K562 (cell line): ENCODE measurements around the gene SYT14. TPM values are rescaled to one million over a fixed set of nuclear protein-coding genes. Genes with fewer than 3 reads are reported as not detected.

Source experiments
- ATAC-seq: fragments of 200-7000 bp; cut with Tn5 transposase; 3 replicates; pipeline ENCODE4 v1.9.1; 2020; ENCODE audit warnings: moderate library complexity
- BruUV-seq: library from RNA; stranded (reverse); fragments of 400-500 nt; replicated peaks from 2 replicates; lab custom pipeline; 2021; lab: Mats Ljungman, UMichigan
- CTCF ChIA-PET: fragments of 300-600 bp; formaldehyde crosslinking; extraction: SDS; loops from one replicate; lab custom pipeline; 2021; ENCODE audit warnings: low intra/inter-chr PET ratio; lab: Yijun Ruan, JAX
- POLR2A ChIA-PET: fragments of 300-600, 350-650 bp; sonication (Branson Sonifier 250); formaldehyde crosslinking; extraction: SDS; loops from one replicate; lab custom pipeline; 2021; ENCODE audit warnings: antibody characterized with exemption, inconsistent platforms; lab: Yijun Ruan, JAX
- DNase-seq, 4 experiments: peaks; one replicate each; pipeline versions ENCODE4 v3.0.0 to v3.0.0-alpha.2; 2011 to 2018; ENCODE audit warnings: low spot score in 3 of 4, mixed read lengths in 3 of 4; ENCODE audit errors: extremely low read depth in 1 of 4
- FAIRE-seq: peaks from 2 replicates; lab custom pipeline; 2011; peaks lifted over from hg19 to GRCh38; lab: Jason Lieb, UNC
- H2AFZ ChIP-seq: 2 replicates; pipeline ENCODE4 v1.6.0; 2011; ENCODE audit warnings: low read depth, low read length, control low read depth, inconsistent platforms
- H3K27ac ChIP-seq: fragments of 200-600 bp; 3 replicates; pipeline ENCODE4 v1.8.0; 2011; ENCODE audit warnings: low read depth, mild to moderate bottlenecking, control low read depth, inconsistent platforms, low read length, moderate library complexity, mixed read lengths; ENCODE audit errors: extremely low read depth
- H3K27me3 ChIP-seq, 2 experiments: fragments of 300-600 bp in 1 of 2; 2 replicates in 1 of 2; 3 replicates in 1 of 2; pipeline versions ENCODE4 v1.6.0 to v1.8.0; 2011; ENCODE audit warnings: inconsistent platforms in 2 of 2, low read length in 2 of 2, mild to moderate bottlenecking in 1 of 2, mixed read lengths in 1 of 2, moderate library complexity in 1 of 2; ENCODE audit not compliant: control insufficient read depth in 2 of 2, insufficient read depth in 2 of 2
- H3K36me3 ChIP-seq: fragments of 300-600 bp; 3 replicates; pipeline ENCODE4 v1.8.0; 2011; ENCODE audit warnings: mild to moderate bottlenecking, low read length, inconsistent platforms; ENCODE audit not compliant: control insufficient read depth, insufficient read depth
- H3K4me1 ChIP-seq, 2 experiments: fragments of 200-600 bp in 1 of 2; replicated peaks in 1 of 2; 2 replicates in 1 of 2; 3 replicates in 1 of 2; pipeline versions ENCODE4 v1.5.1 to v1.8.0; 2011; ENCODE audit warnings: inconsistent platforms in 2 of 2, low read length in 2 of 2, mild to moderate bottlenecking in 1 of 2, mixed read lengths in 1 of 2, moderate library complexity in 1 of 2; ENCODE audit not compliant: control insufficient read depth in 2 of 2, insufficient read depth in 2 of 2
- H3K4me2 ChIP-seq: 2 replicates; pipeline ENCODE4 v1.6.1; 2011; ENCODE audit warnings: low read length, control low read depth, inconsistent platforms, mixed read lengths; ENCODE audit not compliant: insufficient read depth
- H3K4me3 ChIP-seq: fragments of 200-600 bp; sonication (generic), shearing (Covaris generic); 2 replicates; pipeline ENCODE4 v1.5.1; 2016; ENCODE audit warnings: control low read depth, inconsistent platforms
- H3K79me2 ChIP-seq: fragments of 200-600 bp; 3 replicates; pipeline ENCODE4 v1.8.0; 2011; ENCODE audit warnings: low read length, inconsistent platforms; ENCODE audit not compliant: control insufficient read depth, insufficient read depth
- H3K9ac ChIP-seq, 2 experiments: 2 replicates each; pipeline versions ENCODE4 v1.6.0 to v1.6.1; 2011; ENCODE audit warnings: low read depth in 2 of 2, low read length in 2 of 2, control low read depth in 1 of 2, inconsistent platforms in 1 of 2, mild to moderate bottlenecking in 1 of 2, mixed read lengths in 1 of 2; ENCODE audit not compliant: insufficient read depth in 1 of 2
- H3K9me1 ChIP-seq: one replicate; pipeline ENCODE4 v1.6.0; 2011; ENCODE audit warnings: inconsistent platforms, mild to moderate bottlenecking, low read length, moderate library complexity; ENCODE audit not compliant: control insufficient read depth, insufficient read depth
- H3K9me3 ChIP-seq: replicated peaks from 2 replicates; pipeline ENCODE4 v1.5.1; 2011; ENCODE audit warnings: low read depth, low read length, inconsistent platforms; ENCODE audit not compliant: control insufficient read depth, insufficient read depth
- H4K20me1 ChIP-seq: replicated peaks from 2 replicates; pipeline ENCODE4 v1.6.1; 2011; ENCODE audit warnings: low read length, inconsistent platforms, mixed read lengths; ENCODE audit not compliant: control insufficient read depth, insufficient read depth
- CHD2 ChIP-seq: IDR thresholded peaks from 2 replicates; pipeline ENCODE4 v1.6.1; 2011; ENCODE audit warnings: low read depth, low read length
- DIDO1 ChIP-seq: fragments of 450-650 bp; IDR thresholded peaks from 2 replicates; pipeline ENCODE4 v1.6.1; 2016; ENCODE audit warnings: low read depth, missing biosample characterization, missing genetic modification characterization
- PTBP1 ChIP-seq: fragments of 200-400 bp; formaldehyde crosslinking; IDR thresholded peaks from 2 replicates; pipeline ENCODE4 v1.6.1; 2017; ENCODE audit warnings: low read depth, low read length
- SREBF1 ChIP-seq: fragments of 150-350 bp; IDR thresholded peaks from 2 replicates; pipeline ENCODE4 v1.6.1; 2014; ENCODE audit warnings: antibody characterized with exemption, low read depth, low read length, borderline replicate concordance
- TARDBP ChIP-seq: fragments of 450-650 bp; IDR thresholded peaks from 2 replicates; pipeline ENCODE4 v1.6.1; 2016
- WGBS: fragments of 100-300 bp; shearing (Covaris generic); methylation state at CpG from one replicate; pipeline ENCODE4 v1.1.6; 2016; ENCODE audit warnings: low coverage, mixed read lengths; ENCODE audit not compliant: insufficient coverage; ENCODE audit errors: missing lambda C conversion rate; 5-methylcytosine and 5-hydroxymethylcytosine counted together
- in situ Hi-C: fragments of 300-500 bp; cut with MboI; formaldehyde crosslinking; loops from 4 replicates; pipeline ENCODE4 v1.15.0; 2018; ENCODE audit warnings: inconsistent platforms, mixed read lengths
- intact Hi-C: fragments of 100-400 bp; cut with micrococcal nuclease; formaldehyde crosslinking; loops from 2 replicates; pipeline ENCODE4 v1.14.2; 2022
- polyA plus RNA-seq, 8 experiments: library from polyadenylated mRNA; depleted of rRNA in 4 of 8; stranded (reverse) in 5 of 8; unstranded in 3 of 8; fragments of >200 nt; fragmentation: Nextera tagmentation in 2 of 8; fragmentation: Illumina TruSeq in 1 of 8; extraction: Ambion mirVana in 2 of 8; extraction: Trizol in 1 of 8; gene quantifications; 2 replicates each; pipeline versions ENCODE4 v1.2.1 to v1.2.3, GENCODE V29; 2011 to 2014; ENCODE audit warnings: inconsistent platforms in 1 of 8, missing spikeins in 1 of 8
- total RNA-seq, 7 experiments: library from RNA; depleted of rRNA in 6 of 7; stranded (reverse); fragments of >200 nt in 6 of 7; fragmentation: Illumina TruSeq in 2 of 7; extraction: Trizol in 2 of 7; gene quantifications; 2 replicates each; pipeline versions ENCODE4 v1.2.1 to v1.2.3, GENCODE V29; 2011 to 2021; ENCODE audit warnings: low replicate concordance in 1 of 7
- TF ChIP-seq, protein P1 (sequence below): sonication (generic); formaldehyde crosslinking; IDR thresholded peaks from 2 replicates; pipeline ENCODE4 v1.8.0; 2022; ENCODE audit warnings: mild to moderate bottlenecking, missing genetic modification reagents, borderline replicate concordance
- TF ChIP-seq, protein P2 (sequence below), 2 experiments: IDR thresholded peaks; 2 replicates each; pipeline ENCODE4 v1.6.1; 2011; ENCODE audit warnings: borderline replicate concordance in 1 of 2, control low read depth in 1 of 2, low read depth in 1 of 2, low read length in 1 of 2, mild to moderate bottlenecking in 1 of 2, mixed read lengths in 1 of 2, moderate library complexity in 1 of 2; ENCODE audit not compliant: insufficient read depth in 1 of 2, insufficient read length in 1 of 2, poor library complexity in 1 of 2, severe bottlenecking in 1 of 2; ENCODE audit errors: extremely low read depth in 1 of 2

SYT14 gene
- total and polyA plus RNA-seq, 9 of the 15 experiments (the other 6 are each of a cell fraction or from before 2014, with no cell fraction given): 0.01 to 0.04 TPM; not detected in 7

DNA sequence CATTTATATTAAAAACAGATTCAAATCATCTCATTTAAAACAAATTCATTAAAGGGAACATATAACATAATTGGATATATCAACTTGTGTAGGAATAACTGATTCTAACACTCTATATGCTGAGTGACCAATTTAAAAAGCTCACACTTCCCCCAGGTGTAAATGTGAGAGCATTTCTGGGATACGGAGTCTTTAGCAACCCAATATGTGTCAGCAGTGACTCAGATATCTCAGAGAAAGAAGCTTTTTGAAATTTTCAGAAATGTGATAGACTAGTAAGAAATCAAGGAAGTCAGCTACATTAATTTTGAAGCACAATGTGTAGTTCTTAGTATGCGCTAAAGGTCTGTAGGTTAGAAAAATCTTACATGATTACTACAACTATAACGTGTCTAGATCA, 206.7 kb downstream of the SYT14 start:
- FAIRE-seq: no peak
- WGBS: 0% methylated on average over 3 of the region's 3 CpGs
- intact Hi-C loops: loop anchor here (5.0 kb wide), 1 partner anchor 282 kb away; no protein-coding TSS in a partner anchor
- H3K4me3 ChIP-seq: no peak overlapping the region
- no peak overlapping the region for H3K9ac ChIP-seq
- no peaks in the 10 kb centered on the region for H3K4me1 ChIP-seq
- DNase-seq: no peak
- H3K36me3 ChIP-seq: no peaks in the 10 kb centered on the region
- H3K79me2 ChIP-seq: no peaks in the 10 kb centered on the region
- no peaks in the 10 kb centered on the region for H3K9me3 ChIP-seq
- H3K4me2 ChIP-seq: no peak overlapping the region
- no peak overlapping the region for H2AFZ ChIP-seq
- no peak for TF ChIP-seq CHD2
- TF ChIP-seq, all 486 proteins: peak for 0
- Histone ChIP-seq H3K9me1 (no peaks in the 10 kb centered on the region), H4K20me1 (no peaks in the 10 kb centered on the region), H3K27ac (no peak overlapping the region), H3K27me3 (no peaks in the 10 kb centered on the region)
- POLR2A ChIA-PET: no interaction called here
- in situ Hi-C loops: loop anchor here (25.0 kb wide), 1 partner anchor 993 kb away; the partner anchor contains the start of gene KCNH1
- CTCF ChIA-PET: no interaction called here
- no TSS peak for BruUV-seq
- ATAC-seq: no peak

DNA sequence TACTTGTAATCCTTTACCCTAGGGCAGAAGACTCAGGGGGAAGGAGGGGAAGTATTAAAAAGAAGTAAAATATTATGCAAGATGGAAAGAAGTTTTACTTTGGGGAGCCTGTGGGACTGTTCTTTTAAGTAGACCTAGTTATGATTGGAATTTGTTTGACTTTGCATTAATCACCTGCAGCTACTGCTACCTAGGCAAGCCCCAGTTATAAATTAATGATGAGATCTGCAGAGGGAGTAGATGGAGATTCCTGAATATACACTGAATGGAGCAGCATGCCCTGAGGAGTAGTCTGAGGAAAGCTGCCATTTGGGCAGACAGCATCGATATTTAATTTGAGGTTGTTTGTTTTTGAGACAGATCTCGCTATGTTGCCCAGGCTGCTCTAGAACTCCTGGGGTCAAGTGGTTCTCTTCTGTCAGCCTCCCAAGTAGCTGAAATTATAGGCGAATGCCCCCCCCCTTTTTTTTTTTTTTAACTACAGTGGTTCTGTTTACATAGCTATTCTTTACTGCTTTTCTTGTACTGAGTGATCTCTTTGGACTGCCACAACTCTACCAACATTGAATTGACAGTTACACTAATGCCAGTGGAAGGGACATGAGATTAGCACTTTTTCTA, 213.1 kb downstream of the SYT14 start:
- in situ Hi-C loops: loop anchor here (5.0 kb wide), 1 partner anchor 496 kb away; no protein-coding TSS in a partner anchor
- TF ChIP-seq, protein P1, sequence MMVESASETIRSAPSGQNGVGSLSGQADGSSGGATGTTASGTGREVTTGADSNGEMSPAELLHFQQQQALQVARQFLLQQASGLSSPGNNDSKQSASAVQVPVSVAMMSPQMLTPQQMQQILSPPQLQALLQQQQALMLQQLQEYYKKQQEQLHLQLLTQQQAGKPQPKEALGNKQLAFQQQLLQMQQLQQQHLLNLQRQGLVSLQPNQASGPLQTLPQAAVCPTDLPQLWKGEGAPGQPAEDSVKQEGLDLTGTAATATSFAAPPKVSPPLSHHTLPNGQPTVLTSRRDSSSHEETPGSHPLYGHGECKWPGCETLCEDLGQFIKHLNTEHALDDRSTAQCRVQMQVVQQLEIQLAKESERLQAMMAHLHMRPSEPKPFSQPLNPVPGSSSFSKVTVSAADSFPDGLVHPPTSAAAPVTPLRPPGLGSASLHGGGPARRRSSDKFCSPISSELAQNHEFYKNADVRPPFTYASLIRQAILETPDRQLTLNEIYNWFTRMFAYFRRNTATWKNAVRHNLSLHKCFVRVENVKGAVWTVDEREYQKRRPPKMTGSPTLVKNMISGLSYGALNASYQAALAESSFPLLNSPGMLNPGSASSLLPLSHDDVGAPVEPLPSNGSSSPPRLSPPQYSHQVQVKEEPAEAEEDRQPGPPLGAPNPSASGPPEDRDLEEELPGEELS (CRISPR knock-in tag): no peak
- TF ChIP-seq SREBF1 (no peak), DIDO1 (tag) (no peak), PTBP1 (no peak), TARDBP (no peak)
- TF ChIP-seq, protein P2, sequence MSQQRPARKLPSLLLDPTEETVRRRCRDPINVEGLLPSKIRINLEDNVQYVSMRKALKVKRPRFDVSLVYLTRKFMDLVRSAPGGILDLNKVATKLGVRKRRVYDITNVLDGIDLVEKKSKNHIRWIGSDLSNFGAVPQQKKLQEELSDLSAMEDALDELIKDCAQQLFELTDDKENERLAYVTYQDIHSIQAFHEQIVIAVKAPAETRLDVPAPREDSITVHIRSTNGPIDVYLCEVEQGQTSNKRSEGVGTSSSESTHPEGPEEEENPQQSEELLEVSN (IDR thresholded peaks at IDR 0.05; ENCODE audit: borderline replicate concordance in 1 of 2, extremely low read depth in 1 of 2, insufficient read depth in 1 of 2, insufficient read length in 1 of 2, low read depth in 1 of 2, low read length in 1 of 2, poor library complexity in 1 of 2, severe bottlenecking in 1 of 2): no peak
- Histone ChIP-seq H3K27ac (no peak overlapping the region), H3K4me3 (no peak overlapping the region), H3K36me3 (no peaks in the 10 kb centered on the region), H3K27me3 (no peaks in the 10 kb centered on the region), H3K9ac (no peak overlapping the region), H3K9me3 (no peaks in the 10 kb centered on the region), H4K20me1 (no peaks in the 10 kb centered on the region), H3K4me1 (no peaks in the 10 kb centered on the region), H3K4me2 (no peak overlapping the region), H2AFZ (no peak overlapping the region), H3K9me1 (no peaks in the 10 kb centered on the region), H3K79me2 (no peaks in the 10 kb centered on the region)
- intact Hi-C loops: no loop called here
- ChIA-PET POLR2A (no interaction called here), CTCF (interaction anchor here (0.6 kb wide), 1 partner anchor 162 kb away, joined by 3 read pairs; no protein-coding TSS in a partner anchor)
- 0% methylated on average over 3 of the region's 3 CpGs for WGBS
- no peak for DNase-seq
- FAIRE-seq: no peak
- BruUV-seq: no TSS peak
- ATAC-seq: no peak
